Body of pancreas (tissue), 4 donors: ENCODE measurements around the gene SNPH.

Source experiments
- POLR2A ChIP-seq, 3 donors: fragments of 450-650 bp; IDR thresholded peaks; one replicate each; pipeline ENCODE4 v1.6.1; 2016; ENCODE audit warnings: antibody characterized with exemption in 3 of 3, mild to moderate bottlenecking in 2 of 3
- TF ChIP-seq, protein P1 (sequence below), 7 experiments: fragments of 450-650 bp in 4 of 7; fragments of 200-600 bp in 3 of 7; sonication (generic) in 3 of 7; IDR thresholded peaks; one replicate each; pipeline ENCODE4 v1.5.1; 2016 to 2019; ENCODE audit warnings: antibody characterized with exemption in 7 of 7

DNA sequence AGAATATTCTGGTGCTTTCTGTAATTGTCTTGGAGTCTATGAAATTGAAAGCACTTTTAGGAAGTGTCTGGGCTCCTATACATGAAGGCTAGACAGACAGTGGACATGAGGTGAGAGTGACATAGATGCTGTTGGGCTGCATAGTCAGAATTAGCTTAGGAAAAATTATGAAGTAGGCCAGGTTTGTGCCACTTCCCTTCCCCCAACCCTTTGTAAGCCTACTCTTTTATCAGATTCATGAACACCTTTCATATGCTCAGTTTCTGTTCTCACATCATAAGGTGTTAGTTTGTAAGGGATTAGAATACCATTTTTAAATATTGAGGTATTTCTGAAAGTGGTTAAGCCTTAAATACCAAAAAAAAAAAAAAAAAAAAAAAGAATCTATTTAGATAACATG lies 18.4 kb upstream of the SNPH start:
- TF ChIP-seq, protein P1, sequence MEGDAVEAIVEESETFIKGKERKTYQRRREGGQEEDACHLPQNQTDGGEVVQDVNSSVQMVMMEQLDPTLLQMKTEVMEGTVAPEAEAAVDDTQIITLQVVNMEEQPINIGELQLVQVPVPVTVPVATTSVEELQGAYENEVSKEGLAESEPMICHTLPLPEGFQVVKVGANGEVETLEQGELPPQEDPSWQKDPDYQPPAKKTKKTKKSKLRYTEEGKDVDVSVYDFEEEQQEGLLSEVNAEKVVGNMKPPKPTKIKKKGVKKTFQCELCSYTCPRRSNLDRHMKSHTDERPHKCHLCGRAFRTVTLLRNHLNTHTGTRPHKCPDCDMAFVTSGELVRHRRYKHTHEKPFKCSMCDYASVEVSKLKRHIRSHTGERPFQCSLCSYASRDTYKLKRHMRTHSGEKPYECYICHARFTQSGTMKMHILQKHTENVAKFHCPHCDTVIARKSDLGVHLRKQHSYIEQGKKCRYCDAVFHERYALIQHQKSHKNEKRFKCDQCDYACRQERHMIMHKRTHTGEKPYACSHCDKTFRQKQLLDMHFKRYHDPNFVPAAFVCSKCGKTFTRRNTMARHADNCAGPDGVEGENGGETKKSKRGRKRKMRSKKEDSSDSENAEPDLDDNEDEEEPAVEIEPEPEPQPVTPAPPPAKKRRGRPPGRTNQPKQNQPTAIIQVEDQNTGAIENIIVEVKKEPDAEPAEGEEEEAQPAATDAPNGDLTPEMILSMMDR (IDR thresholded peaks at IDR 0.05), result no peak
- no peak for TF ChIP-seq POLR2A (IDR thresholded peaks at IDR 0.05)
